GM23338 (cell line): ENCODE measurements around the gene CTDNEP1. TPM values are rescaled to one million over a fixed set of nuclear protein-coding genes. Genes with fewer than 3 reads are reported as not detected.
A peak's percentile ranks its signal among the peaks of the same experiment; 100 is the strongest.

Experiments used
- ATAC-seq: fragments of 200-7000 bp; cut with Tn5 transposase; 3 replicates; pipeline ENCODE4 v1.9.1; 2020
- DNase-seq: peaks from one replicate; pipeline ENCODE4 v3.0.0-alpha.2; 2015; ENCODE audit warnings: low spot score
- H2AFZ ChIP-seq: fragments of 200-600 bp; sonication (generic); 2 replicates; pipeline ENCODE4 v1.8.0; 2016; ENCODE audit warnings: antibody characterized with exemption, mild to moderate bottlenecking, moderate library complexity
- H3F3A ChIP-seq: fragments of 200-600 bp; sonication (generic); replicated peaks from 2 replicates; pipeline ENCODE4 v1.8.0; 2017; ENCODE audit warnings: antibody characterized with exemption, mixed run types, low read depth
- H3K27ac ChIP-seq: fragments of 200-600 bp; sonication (generic); 2 replicates; pipeline ENCODE4 v1.6.1; 2016; ENCODE audit warnings: low read depth
- H3K27me3 ChIP-seq: fragments of 200-600 bp; sonication (generic); 2 replicates; pipeline ENCODE4 v1.8.0; 2016; ENCODE audit warnings: mild to moderate bottlenecking, mixed run types, moderate library complexity; ENCODE audit not compliant: insufficient read depth
- H3K36me3 ChIP-seq: fragments of 200-600 bp; sonication (generic); 2 replicates; pipeline ENCODE4 v1.8.0; 2016; ENCODE audit warnings: mild to moderate bottlenecking; ENCODE audit not compliant: insufficient read depth
- H3K4me1 ChIP-seq: fragments of 200-600 bp; sonication (generic); 2 replicates; pipeline ENCODE4 v1.8.0; 2016; ENCODE audit warnings: mild to moderate bottlenecking, moderate library complexity; ENCODE audit not compliant: insufficient read depth
- H3K4me2 ChIP-seq: fragments of 200-600 bp; sonication (generic); 2 replicates; pipeline ENCODE4 v1.7.1; 2017; ENCODE audit warnings: mixed run types
- H3K4me3 ChIP-seq: fragments of 200-600 bp; sonication (generic); 2 replicates; pipeline ENCODE4 v1.6.1; 2016; ENCODE audit warnings: mixed run types
- H3K79me2 ChIP-seq: fragments of 200-600 bp; sonication (generic); replicated peaks from 2 replicates; pipeline ENCODE4 v1.8.0; 2017; ENCODE audit warnings: mild to moderate bottlenecking; ENCODE audit not compliant: insufficient read depth
- H3K9me2 ChIP-seq: fragments of 200-600 bp; sonication (generic); 2 replicates; pipeline ENCODE4 v1.8.0; 2017; ENCODE audit not compliant: insufficient read depth
- H4K20me1 ChIP-seq: fragments of 200-600 bp; sonication (generic); replicated peaks from 2 replicates; pipeline ENCODE4 v1.8.0; 2017; ENCODE audit warnings: mild to moderate bottlenecking; ENCODE audit not compliant: insufficient read depth
- H3K27ac Mint-ChIP-seq: 2 replicates; pipeline ENCODE4 v1.8.0; 2020; ENCODE audit warnings: inconsistent platforms, mild to moderate bottlenecking, moderate library complexity, mixed read lengths
- H3K27me3 Mint-ChIP-seq: 3 replicates; pipeline ENCODE4 v1.8.0; 2022; ENCODE audit warnings: low read depth, mild to moderate bottlenecking, moderate library complexity, mixed read lengths, inconsistent platforms; ENCODE audit not compliant: insufficient read depth, poor library complexity
- H3K36me3 Mint-ChIP-seq: 3 replicates; pipeline ENCODE4 v1.8.0; 2021; ENCODE audit warnings: low read depth, mild to moderate bottlenecking, inconsistent platforms, moderate library complexity, mixed read lengths
- H3K4me1 Mint-ChIP-seq: 3 replicates; pipeline ENCODE4 v1.8.0; 2020; ENCODE audit warnings: mild to moderate bottlenecking, inconsistent platforms, mixed read lengths
- H3K4me3 Mint-ChIP-seq: 3 replicates; pipeline ENCODE4 v1.8.0; 2021; ENCODE audit warnings: moderate library complexity, mild to moderate bottlenecking, inconsistent platforms, mixed read lengths
- H3K9me3 Mint-ChIP-seq: 3 replicates; pipeline ENCODE4 v1.8.0; 2020; ENCODE audit warnings: moderate library complexity, mild to moderate bottlenecking, inconsistent platforms, mixed read lengths
- CREB1 ChIP-seq: fragments of 250-450 bp; sonication (Bioruptor Pico); IDR thresholded peaks from 2 replicates; pipeline ENCODE4 v1.5.0; 2020; ENCODE audit warnings: low read depth, mild to moderate bottlenecking, moderate library complexity
- EZH2phosphoT487 ChIP-seq: fragments of 200-600 bp; sonication (generic); IDR thresholded peaks from one replicate; pipeline ENCODE4 v1.8.1; 2018; ENCODE audit warnings: antibody characterized with exemption; ENCODE audit not compliant: unreplicated experiment
- NANOG ChIP-seq: IDR thresholded peaks from 2 replicates; pipeline ENCODE4 v1.6.1; 2016; ENCODE audit warnings: antibody characterized with exemption, borderline replicate concordance
- POLR2AphosphoS5 ChIP-seq: IDR thresholded peaks from 2 replicates; pipeline ENCODE4 v1.6.1; 2016; ENCODE audit warnings: antibody characterized with exemption, low read depth
- ZNF114 ChIP-seq: fragments of 250-450 bp; sonication (Bioruptor Pico); IDR thresholded peaks from 2 replicates; pipeline ENCODE4 v1.5.0; 2020; ENCODE audit warnings: mild to moderate bottlenecking, moderate library complexity
- ZNF331 ChIP-seq: fragments of 250-450 bp; sonication (Bioruptor Pico); IDR thresholded peaks from 2 replicates; pipeline ENCODE4 v1.5.0; 2020; ENCODE audit warnings: low read depth, mild to moderate bottlenecking, moderate library complexity
- polyA plus RNA-seq: library from polyadenylated mRNA; unstranded; fragments of >200 nt; fragmentation: Nextera tagmentation; extraction: Ambion mirVana; gene quantifications from 2 replicates; pipeline ENCODE4 v1.2.1, GENCODE V29; 2016
- total RNA-seq: library from RNA; depleted of rRNA; stranded (reverse); fragments of >200 nt; shearing (Covaris generic); gene quantifications from 2 replicates; pipeline ENCODE4 v1.2.3, GENCODE V29; 2014
- TF ChIP-seq, protein P1 (sequence below): IDR thresholded peaks from one replicate; pipeline ENCODE4 v1.6.1; 2018; ENCODE audit warnings: antibody characterized with exemption; ENCODE audit not compliant: unreplicated experiment
- TF ChIP-seq, protein P2 (sequence below): IDR thresholded peaks from 2 replicates; pipeline ENCODE4 v1.6.1; 2016; ENCODE audit warnings: antibody characterized with exemption

The CTDNEP1 gene
- total and polyA plus RNA-seq, 2 experiments from 2014 or later, result 48.1 to 93.4 TPM

DNA sequence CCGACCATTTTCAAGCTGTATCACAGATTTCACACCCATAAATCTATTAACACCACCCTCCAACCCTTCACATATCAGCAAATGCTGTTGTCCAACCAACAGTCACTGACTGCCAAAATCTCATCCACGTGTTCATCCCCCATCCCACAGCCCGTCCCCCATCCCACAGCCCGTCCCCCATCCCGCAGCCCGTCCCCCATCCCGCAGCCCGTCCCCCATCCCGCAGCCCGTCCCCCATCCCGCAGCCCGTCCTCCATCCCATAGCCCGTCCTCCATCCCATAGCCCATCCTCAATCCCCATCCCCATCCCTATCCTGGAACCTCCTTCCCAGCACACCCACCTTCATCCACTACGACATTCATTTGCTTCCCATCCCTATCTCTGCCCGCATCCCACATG is 46.0 kb downstream of the CTDNEP1 start:
- Mint-ChIP-seq H3K27me3 (peaks cover 14% of the 10 kb centered on the region), H3K4me3 (peak overlapping the region; percentile 80), H3K27ac (peak overlapping the region; percentile 57), H3K4me1 (peaks cover 51% of the 10 kb centered on the region), H3K9me3 (no peaks in the 10 kb centered on the region; the same call in 2 of the 3 replicates), H3K36me3 (peaks cover 34% of the 10 kb centered on the region)
- ATAC-seq (no peak), DNase-seq (no peak)
- Histone ChIP-seq H2AFZ (no peak overlapping the region), H3K79me2 (peaks cover 36% of the 10 kb centered on the region), H4K20me1 (peaks cover 10% of the 10 kb centered on the region), H3K36me3 (peaks cover 15% of the 10 kb centered on the region), H3K4me3 (peak overlapping the region; percentile 55), H3K27me3 (no peaks in the 10 kb centered on the region), H3K27ac (no peak overlapping the region), H3K4me1 (peaks cover 35% of the 10 kb centered on the region), H3K9me2 (no peaks in the 10 kb centered on the region), H3F3A (peaks cover 26% of the 10 kb centered on the region), H3K4me2 (peak overlapping the region; percentile 89)
- TF ChIP-seq NANOG, result no peak

GRCh38 chr17:7204828-7205461 is 46.6 kb downstream of the CTDNEP1 start:
- no peak for TF ChIP-seq NANOG
- peak; percentile 93 for TF ChIP-seq CREB1
- no peak for TF ChIP-seq EZH2phosphoT487
- TF ChIP-seq ZNF331 (CRISPR knock-in tag), result no peak
- TF ChIP-seq, protein P1, sequence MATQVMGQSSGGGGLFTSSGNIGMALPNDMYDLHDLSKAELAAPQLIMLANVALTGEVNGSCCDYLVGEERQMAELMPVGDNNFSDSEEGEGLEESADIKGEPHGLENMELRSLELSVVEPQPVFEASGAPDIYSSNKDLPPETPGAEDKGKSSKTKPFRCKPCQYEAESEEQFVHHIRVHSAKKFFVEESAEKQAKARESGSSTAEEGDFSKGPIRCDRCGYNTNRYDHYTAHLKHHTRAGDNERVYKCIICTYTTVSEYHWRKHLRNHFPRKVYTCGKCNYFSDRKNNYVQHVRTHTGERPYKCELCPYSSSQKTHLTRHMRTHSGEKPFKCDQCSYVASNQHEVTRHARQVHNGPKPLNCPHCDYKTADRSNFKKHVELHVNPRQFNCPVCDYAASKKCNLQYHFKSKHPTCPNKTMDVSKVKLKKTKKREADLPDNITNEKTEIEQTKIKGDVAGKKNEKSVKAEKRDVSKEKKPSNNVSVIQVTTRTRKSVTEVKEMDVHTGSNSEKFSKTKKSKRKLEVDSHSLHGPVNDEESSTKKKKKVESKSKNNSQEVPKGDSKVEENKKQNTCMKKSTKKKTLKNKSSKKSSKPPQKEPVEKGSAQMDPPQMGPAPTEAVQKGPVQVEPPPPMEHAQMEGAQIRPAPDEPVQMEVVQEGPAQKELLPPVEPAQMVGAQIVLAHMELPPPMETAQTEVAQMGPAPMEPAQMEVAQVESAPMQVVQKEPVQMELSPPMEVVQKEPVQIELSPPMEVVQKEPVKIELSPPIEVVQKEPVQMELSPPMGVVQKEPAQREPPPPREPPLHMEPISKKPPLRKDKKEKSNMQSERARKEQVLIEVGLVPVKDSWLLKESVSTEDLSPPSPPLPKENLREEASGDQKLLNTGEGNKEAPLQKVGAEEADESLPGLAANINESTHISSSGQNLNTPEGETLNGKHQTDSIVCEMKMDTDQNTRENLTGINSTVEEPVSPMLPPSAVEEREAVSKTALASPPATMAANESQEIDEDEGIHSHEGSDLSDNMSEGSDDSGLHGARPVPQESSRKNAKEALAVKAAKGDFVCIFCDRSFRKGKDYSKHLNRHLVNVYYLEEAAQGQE, result no peak
- TF ChIP-seq POLR2AphosphoS5, result peak; percentile 42; the same call in 1 of the 2 replicates
- TF ChIP-seq ZNF114 (CRISPR knock-in tag), result no peak
- TF ChIP-seq, protein P2, sequence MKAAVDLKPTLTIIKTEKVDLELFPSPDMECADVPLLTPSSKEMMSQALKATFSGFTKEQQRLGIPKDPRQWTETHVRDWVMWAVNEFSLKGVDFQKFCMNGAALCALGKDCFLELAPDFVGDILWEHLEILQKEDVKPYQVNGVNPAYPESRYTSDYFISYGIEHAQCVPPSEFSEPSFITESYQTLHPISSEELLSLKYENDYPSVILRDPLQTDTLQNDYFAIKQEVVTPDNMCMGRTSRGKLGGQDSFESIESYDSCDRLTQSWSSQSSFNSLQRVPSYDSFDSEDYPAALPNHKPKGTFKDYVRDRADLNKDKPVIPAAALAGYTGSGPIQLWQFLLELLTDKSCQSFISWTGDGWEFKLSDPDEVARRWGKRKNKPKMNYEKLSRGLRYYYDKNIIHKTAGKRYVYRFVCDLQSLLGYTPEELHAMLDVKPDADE, result no peak
- H3K36me3 Mint-ChIP-seq, result peaks cover 39% of the 10 kb centered on the region
- no peak overlapping the region for H2AFZ ChIP-seq
- peak overlapping the region; percentile 70 for H3K27ac ChIP-seq
- H3K4me2 ChIP-seq, result peak overlapping the region; percentile 89
- H3K4me1 ChIP-seq, result peaks cover 28% of the 10 kb centered on the region
- H4K20me1 ChIP-seq, result peaks cover 10% of the 10 kb centered on the region
- H3K4me3 ChIP-seq, result peak overlapping the region; percentile 55
- H3F3A ChIP-seq, result peaks cover 21% of the 10 kb centered on the region
- peaks cover 15% of the 10 kb centered on the region for H3K36me3 ChIP-seq
- DNase-seq (peak; percentile 99), ATAC-seq (peak; percentile 75)
- no peaks in the 10 kb centered on the region for H3K9me2 ChIP-seq
- no peaks in the 10 kb centered on the region; the same call in 2 of the 3 replicates for H3K9me3 Mint-ChIP-seq
- H3K79me2 ChIP-seq, result peaks cover 29% of the 10 kb centered on the region
- H3K27me3 ChIP-seq, result no peaks in the 10 kb centered on the region
- H3K4me3 Mint-ChIP-seq, result peak overlapping the region; percentile 80
- peaks cover 10% of the 10 kb centered on the region for H3K27me3 Mint-ChIP-seq
- H3K4me1 Mint-ChIP-seq, result peaks cover 45% of the 10 kb centered on the region
- H3K27ac Mint-ChIP-seq, result peak overlapping the region; percentile 91
